Neural progenitor cell (in vitro differentiated cells): ENCODE results near the gene SULT4A1.

Source experiments
- CTCF ChIP-seq: fragments of 200-600 bp; sonication (generic); IDR thresholded peaks from 2 replicates; pipeline ENCODE4 v1.5.1; 2017; ENCODE audit warnings: antibody characterized with exemption, mild to moderate bottlenecking
- EZH2 ChIP-seq: fragments of 200-600 bp; sonication (generic); IDR thresholded peaks from 2 replicates; pipeline ENCODE4 v1.6.1; 2017; ENCODE audit warnings: antibody characterized with exemption, mild to moderate bottlenecking, moderate library complexity

GRCh38 chr22:43835736-43836135 lies 26.6 kb downstream of the SULT4A1 start:
- TF ChIP-seq CTCF = no peak
- TF ChIP-seq EZH2 = no peak
